ENCODE measurements around the gene ROR1. TPM values are rescaled to one million over a fixed set of nuclear protein-coding genes. Genes with fewer than 3 reads are reported as not detected.

Gene ROR1
- total and polyA plus RNA-seq, 10 of the 15 experiments (the other 5 are each of a cell fraction or from before 2014, with no cell fraction given), result 0.02 to 0.08 (median 0.05) TPM; not detected in 6

DNA sequence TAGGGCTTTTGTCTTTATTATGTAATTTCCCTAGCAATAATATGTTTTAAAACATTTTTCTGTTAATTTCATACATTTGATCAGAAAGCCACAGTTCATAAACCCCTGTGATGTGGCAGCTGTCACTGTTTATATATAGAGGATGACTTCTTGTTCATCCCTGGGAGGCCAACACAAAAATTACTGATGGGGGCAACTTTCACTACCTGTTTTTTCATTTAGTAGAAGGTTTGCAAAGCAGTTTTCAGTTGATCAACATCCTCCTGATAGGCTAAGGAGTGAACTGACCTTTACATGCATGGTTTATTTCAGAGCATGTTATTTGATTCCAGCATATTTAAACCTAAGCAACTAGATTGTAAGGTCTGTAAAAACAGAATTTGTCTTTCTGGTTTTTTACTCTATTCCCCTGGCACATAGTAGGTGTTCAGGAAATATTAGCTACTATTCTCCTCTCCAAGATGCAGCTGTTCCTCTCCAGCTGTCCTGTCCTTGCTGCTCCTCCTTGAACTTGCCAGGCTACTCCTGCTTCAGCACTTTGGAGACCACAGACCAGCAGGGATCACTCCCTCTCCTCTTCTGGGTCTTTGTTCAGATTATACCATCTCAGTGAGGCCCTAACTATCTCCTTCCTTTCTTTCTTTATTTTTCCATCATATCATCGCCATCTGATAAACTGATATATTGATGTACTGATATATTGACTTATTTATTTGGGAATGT, 54.7 kb downstream of the ROR1 start:
- Histone ChIP-seq H3K27me3 (replicated peaks in 1 of 2; ENCODE audit: control insufficient read depth in 2 of 2, insufficient read depth in 2 of 2, low read length in 1 of 2) (no peaks in the 10 kb centered on the region), H3K9me3 (replicated peaks; ENCODE audit: control insufficient read depth, insufficient read depth, low read length) (no peaks in the 10 kb centered on the region), H3K79me2 (ENCODE audit: control insufficient read depth, insufficient read depth, low read length) (no peaks in the 10 kb centered on the region), H3K4me1 (ENCODE audit: control insufficient read depth, insufficient read depth, low read length) (peaks cover 4% of the 10 kb centered on the region; the same call in 1 of the 2 replicates), H3K36me3 (ENCODE audit: control insufficient read depth in 2 of 2, insufficient read depth in 2 of 2, low read length in 1 of 2) (no peaks in the 10 kb centered on the region), H3K4me2 (ENCODE audit: control insufficient read depth, insufficient read depth) (no peak overlapping the region), H2AFZ (ENCODE audit: control insufficient read depth, low read depth, low read length) (no peak overlapping the region), H4K20me1 (ENCODE audit: control insufficient read depth, insufficient read depth) (no peaks in the 10 kb centered on the region), H3K4me3 (no peak overlapping the region), H3K27ac (ENCODE audit: control insufficient read depth, insufficient read depth) (no peak overlapping the region), H3K9ac (ENCODE audit: control insufficient read depth, insufficient read depth, low read length) (no peak overlapping the region)
- intact Hi-C loops (cut with micrococcal nuclease; ENCODE audit: unreplicated experiment), result no loop called here
- in situ Hi-C loops (cut with MboI), result no loop called here
- ChIA-PET CTCF (interaction anchor here (0.9 to 2.6 kb wide), 5 partner anchors 9 to 413 kb away, joined by 3 to 7 read pairs (median 4); no protein-coding TSS in a partner anchor), RAD21 (ENCODE audit: unreplicated experiment) (interaction anchor here (0.9 to 2.1 kb wide), 6 partner anchors 9 to 309 kb away, joined by 3 to 11 read pairs (median 4); no protein-coding TSS in a partner anchor), SMC1A (ENCODE audit: uncharacterized antibody, unreplicated experiment) (interaction anchor here (0.7 to 5.1 kb wide), 4 partner anchors 10 to 297 kb away, joined by 3 to 36 read pairs (median 14); no protein-coding TSS in a partner anchor), POLR2A (interaction anchor here (0.8 kb wide), 1 partner anchor 28 kb away, joined by 3 read pairs; no protein-coding TSS in a partner anchor)
- no TSS peak for BruUV-seq (replicated peaks)
- WGBS (ENCODE audit: insufficient coverage, insufficient replicate concordance, low lambda C conversion rate, missing lambda C conversion rate), result 44% methylated on average over 1 of the region's 1 CpG
- FAIRE-seq, result no peak
- DNase-seq (ENCODE audit: low read depth, low spot score), result no peak
- peak; percentile 82 for ATAC-seq
- TF ChIP-seq POU2F2 (IDR thresholded peaks at IDR 0.05; ENCODE audit: borderline replicate concordance, low read depth, low read length) (no peak), MTA3 (IDR thresholded peaks at IDR 0.05; ENCODE audit: borderline replicate concordance, low read length) (no peak), BMI1 (IDR thresholded peaks at IDR 0.05; ENCODE audit: borderline replicate concordance) (no peak), TCF12 (IDR thresholded peaks at IDR 0.05; ENCODE audit: low read depth, low read length) (no peak), YBX1 (IDR thresholded peaks at IDR 0.05) (no peak), PKNOX1 (IDR thresholded peaks at IDR 0.05) (0 out of 2 replicates have a peak, but pooled peaks have one; percentile 11), NR2F1 (conservative IDR thresholded peaks at IDR 0.05) (peak; percentile 71), STAT3 (IDR thresholded peaks at IDR 0.05; ENCODE audit: low read depth, low read length) (no peak), DPF2 (IDR thresholded peaks at IDR 0.05) (peak; percentile 74; the same call in 1 of the 2 replicates), NFYB (IDR thresholded peaks at IDR 0.05; ENCODE audit: insufficient read depth, low read depth, low read length) (no peak), BCL11A (IDR thresholded peaks at IDR 0.05; ENCODE audit: low read depth, low read length) (peak; percentile 43; the same call in 1 of the 2 replicates), TCF7 (IDR thresholded peaks at IDR 0.05; ENCODE audit: borderline replicate concordance) (peak; percentile 77; the same call in 1 of the 2 replicates), MEF2A (IDR thresholded peaks at IDR 0.05; ENCODE audit: insufficient read depth, low read depth, low read length) (peak; percentile 80), TAF1 (IDR thresholded peaks at IDR 0.05; ENCODE audit: borderline replicate concordance, low read depth, low read length) (no peak), SRF (IDR thresholded peaks at IDR 0.05; ENCODE audit: low read depth in 2 of 2, low read length in 2 of 2) (no peak), RAD21 (IDR thresholded peaks at IDR 0.05; ENCODE audit: insufficient read depth, low read depth, low read length) (no peak), POLR2A (IDR thresholded peaks at IDR 0.05; ENCODE audit: low read depth, low read length) (no peak), MYB (IDR thresholded peaks at IDR 0.05; ENCODE audit: borderline replicate concordance, low read depth, low read length) (no peak), RELA (IDR thresholded peaks at IDR 0.05; ENCODE audit: borderline replicate concordance, partially characterized antibody) (no peak)
- TF ChIP-seq, protein P1, sequence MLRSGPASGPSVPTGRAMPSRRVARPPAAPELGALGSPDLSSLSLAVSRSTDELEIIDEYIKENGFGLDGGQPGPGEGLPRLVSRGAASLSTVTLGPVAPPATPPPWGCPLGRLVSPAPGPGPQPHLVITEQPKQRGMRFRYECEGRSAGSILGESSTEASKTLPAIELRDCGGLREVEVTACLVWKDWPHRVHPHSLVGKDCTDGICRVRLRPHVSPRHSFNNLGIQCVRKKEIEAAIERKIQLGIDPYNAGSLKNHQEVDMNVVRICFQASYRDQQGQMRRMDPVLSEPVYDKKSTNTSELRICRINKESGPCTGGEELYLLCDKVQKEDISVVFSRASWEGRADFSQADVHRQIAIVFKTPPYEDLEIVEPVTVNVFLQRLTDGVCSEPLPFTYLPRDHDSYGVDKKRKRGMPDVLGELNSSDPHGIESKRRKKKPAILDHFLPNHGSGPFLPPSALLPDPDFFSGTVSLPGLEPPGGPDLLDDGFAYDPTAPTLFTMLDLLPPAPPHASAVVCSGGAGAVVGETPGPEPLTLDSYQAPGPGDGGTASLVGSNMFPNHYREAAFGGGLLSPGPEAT (IDR thresholded peaks at IDR 0.05; ENCODE audit: low read depth), result no peak
